CD4-positive, alpha-beta T cell treated with Interleukin-15 for 4 hours (primary cell): Measurements from ENCODE around the gene TNC.

Experiments used
- DNase-seq: peaks from one replicate; pipeline ENCODE4 v3.0.0-alpha.2; 2020; ENCODE audit warnings: low spot score

TNC gene

DNA sequence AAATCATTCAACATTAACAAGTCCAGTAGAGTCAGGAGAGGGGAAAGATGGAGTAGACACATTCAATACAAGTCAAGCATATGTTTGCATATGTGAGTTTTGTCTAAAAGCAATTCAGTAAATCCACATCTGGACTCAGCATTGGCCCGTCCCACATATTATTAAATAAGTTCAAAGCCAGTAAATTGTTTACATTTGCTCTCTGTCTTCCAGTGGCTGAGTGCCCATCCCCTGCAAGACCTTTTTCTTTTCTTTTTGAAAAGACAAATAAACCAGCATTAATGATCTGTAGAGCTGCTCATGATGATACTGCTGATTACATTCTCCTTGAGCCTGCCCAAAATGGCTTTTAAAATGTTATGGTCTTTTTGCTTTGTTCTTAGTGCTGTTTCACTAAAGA, 71.1 kb downstream of the TNC start:
- DNase-seq = no peak

DNA sequence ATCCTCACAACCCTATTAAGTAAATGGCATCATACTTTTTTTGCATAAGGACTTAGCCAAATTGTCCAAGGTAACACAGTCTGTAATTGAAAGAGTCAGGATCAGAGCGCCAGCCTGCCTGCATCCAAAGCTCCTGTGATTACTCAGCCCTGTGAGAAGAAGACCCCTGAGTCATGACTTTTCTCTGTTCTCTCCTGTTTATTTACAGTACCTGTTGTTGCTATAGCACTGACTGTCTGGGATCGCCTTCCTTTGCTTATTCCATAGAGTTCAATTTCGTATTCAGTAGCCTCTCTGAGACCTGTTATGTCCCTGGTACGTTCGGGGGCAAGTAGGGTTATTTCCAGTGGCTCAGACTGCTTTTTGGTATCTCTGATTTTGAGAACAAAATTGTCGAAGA, 71.8 kb downstream of the TNC start:
- DNase-seq = no peak

DNA sequence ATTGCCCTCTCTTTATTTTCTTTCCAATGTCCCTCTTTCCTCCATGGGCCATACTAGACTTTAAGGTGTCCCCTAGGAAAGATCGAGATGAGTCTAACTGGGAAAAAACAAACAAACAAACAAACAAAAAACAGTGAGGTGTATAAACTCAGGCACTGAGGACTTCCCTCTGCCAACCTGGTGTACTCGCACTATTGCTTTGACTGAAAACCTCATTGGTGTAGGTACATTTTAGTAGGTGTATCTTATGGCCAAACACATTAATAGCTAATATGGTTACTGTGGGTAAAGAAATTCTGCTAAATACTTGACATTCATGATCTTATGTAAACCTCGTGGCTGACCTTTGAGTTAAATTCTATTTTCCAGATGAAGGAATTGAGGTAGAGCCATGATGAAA, 74.3 kb downstream of the TNC start:
- no peak for DNase-seq

DNA sequence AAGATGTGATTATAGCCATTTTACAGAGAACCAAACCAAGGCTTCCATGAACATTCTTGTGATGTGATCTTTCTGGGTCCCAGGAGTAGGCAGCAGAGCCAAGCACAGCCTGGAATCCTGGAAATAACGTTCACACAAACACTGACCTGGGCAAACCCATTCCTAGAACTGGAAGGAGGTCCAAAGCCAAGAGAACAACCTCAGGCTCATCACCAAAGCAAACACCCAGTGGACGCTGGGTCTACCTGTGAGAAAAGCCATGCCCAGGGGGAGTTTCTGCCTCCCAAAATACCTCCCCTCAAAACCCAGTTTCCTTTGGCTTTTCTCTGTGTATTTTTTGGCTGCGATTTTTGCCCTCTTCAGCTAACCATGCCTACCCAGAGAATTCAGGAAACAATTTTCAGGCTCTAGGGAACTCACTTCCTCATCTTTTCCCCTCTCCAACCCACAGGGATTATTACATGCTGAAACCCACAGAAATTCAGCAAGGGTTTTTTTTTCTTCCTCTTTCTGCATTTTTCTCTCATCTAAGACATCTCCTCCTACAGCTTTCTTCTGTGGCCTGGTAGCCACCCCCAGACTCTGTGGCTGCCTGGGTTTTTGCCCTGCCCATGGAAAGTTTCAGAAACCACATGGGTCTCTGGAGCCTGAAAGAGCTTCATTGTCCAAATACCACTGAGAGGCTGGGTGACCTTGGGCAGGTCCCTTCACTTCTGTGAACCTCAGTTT, 75.0 kb downstream of the TNC start:
- DNase-seq = no peak

DNA sequence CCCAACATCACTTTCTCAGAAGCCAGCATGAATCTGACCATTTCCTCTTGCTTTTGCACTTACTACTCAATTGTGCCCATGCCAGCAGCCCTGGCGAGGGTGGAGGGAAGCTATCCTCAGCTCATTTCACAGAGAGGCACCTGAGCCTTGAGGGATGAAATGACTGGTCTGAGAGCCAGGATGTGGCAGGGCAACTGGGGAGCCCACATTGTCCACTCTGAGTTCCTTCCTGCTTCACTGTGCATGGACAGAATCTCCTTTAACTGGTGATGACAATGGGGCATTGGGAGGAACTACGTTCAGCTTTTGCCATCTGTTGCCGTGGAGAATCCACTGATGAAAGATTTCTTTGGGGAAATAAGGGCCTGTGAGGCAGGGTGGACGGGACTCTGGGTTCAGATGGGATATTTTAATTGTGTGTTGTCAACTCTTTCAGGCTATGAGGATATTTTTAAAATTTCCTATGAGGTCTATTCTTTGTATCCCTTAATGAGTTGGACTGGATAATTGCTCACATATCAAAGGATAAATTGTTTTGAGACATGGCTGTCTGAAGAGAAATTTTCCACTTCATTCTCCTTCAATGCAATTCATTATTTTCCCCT, 78.3 kb downstream of the TNC start:
- DNase-seq = no peak

DNA sequence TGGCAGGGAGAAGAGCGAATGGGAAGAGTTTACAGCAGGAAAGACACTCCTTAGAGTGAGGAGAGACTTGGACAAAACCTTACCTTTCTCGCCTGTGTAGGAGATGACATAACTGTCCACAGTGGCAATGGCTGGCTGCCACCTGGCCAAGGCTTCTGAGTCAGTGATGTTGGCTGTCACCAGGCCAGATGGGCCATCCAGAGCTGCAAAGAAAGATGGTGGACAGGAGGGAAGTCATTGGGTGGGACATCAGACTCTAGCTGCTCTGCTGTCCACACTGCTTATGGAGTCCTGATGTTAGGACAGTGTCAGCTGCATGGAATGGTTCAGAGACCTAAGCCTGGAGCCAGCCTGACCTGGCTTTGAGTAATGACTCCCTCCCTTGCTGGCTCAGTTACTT, 79.8 kb downstream of the TNC start:
- no peak for DNase-seq

DNA sequence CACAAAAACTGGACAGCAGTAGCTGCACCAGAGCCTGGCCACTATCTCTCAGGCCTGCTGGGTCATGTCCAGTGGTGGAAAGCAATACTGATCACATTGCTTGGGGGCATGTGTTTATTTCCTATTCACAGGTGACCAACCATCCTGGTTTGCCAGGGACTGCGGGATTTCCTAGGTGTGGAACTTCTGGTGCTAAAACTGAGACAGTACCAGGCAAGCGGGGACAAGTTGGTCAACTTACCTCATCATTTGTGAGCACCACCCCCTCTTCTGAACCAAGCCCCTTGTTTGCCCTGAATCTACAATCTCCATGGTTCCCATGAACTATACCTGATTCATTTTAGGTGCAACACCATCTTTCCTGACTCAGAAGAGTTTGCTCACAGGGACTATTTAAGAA, 81.3 kb downstream of the TNC start:
- no peak for DNase-seq

DNA sequence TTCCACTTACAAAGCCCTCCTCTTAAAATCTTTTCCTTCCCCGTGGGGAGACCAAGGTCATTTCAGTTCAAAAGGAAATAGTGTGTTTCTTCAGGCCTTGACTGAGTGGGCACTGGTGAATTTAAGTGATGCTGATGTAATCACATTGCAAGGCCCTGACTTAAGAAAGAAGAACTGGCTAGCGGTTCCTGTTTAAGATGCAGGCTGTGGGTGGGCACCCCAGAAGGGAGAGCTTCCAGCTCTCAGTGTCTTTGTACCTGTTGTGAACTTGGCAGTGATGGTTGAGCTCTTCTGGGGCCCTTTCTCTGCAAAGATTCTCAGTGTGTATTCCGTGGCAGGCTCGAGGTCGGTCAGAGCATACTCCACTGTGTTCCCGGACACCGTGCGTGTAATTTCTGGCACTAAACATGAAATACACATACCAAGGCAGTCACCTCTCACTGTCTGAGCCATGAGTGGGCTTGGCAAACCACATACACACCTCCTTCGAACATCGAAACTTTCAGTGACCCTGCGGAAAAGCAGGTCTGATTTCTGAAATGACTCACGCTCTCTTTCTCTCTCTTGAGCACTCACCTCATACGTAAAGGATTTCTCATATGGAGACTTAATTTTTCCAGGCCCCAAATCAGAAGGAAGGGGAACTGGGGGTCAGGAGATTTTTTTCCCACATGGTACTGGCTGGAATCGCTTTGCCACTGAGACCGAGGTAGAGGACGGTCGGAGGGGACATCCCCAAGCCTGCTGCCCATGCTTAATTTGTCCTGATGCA, 81.9 kb downstream of the TNC start:
- no peak for DNase-seq

DNA sequence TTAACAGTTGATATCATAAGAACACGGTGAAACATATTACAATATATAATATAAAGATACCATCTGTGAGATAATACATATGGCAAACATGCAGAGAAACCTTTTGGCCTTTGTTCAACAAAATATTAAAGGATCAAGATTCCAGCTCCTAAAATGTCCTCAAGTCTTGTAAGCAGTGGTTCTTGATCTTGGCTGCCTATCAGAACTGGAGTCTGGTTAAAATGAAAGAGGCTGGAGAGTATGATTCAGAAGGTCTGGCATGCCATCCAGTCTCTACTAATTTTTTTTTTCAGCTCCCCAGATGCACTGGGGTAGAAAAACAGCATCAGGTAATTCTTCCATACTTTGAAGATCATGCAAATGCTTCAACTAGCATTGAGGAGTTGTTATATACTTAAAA, 83.2 kb downstream of the TNC start:
- no peak for DNase-seq

DNA sequence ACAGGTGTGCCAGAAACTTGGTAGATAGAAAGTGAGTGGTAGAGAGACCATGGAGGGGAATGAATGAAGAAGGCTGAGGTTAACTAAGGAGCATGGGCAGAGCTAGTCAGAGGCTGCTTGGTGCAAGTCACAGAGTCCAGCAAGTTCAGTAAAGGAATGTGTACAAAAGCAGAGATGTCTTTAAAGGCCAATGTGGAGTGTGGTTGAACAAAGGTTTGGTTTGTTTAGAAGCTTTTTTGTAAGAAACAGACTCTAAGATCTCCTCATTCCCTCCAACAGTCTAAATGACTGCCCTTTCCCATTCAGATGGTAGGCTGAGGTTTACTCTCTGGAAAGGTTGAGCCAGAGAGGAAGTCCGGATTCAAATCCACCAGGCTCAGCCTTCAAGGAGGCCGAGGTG, 84.2 kb downstream of the TNC start:
- no peak for DNase-seq

DNA sequence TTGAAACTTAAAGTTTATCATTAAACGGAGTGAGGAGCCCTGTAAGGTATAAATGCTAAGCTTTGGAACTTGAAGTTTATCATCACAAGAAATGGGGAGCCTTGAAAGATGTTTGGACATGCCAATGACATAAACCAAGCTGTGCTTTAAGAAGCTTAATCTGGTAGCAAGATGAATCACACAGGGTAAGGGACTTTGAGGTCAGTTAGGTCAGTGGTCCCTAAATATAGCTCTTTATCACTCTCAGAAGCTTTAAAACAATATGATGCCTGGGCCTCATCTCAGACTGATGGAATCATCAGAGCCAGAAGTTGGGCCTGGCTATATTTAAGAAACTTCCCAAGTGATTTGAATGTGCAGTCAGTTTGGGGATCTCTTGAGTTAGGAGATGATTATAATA, 85.7 kb downstream of the TNC start:
- DNase-seq = no peak

DNA sequence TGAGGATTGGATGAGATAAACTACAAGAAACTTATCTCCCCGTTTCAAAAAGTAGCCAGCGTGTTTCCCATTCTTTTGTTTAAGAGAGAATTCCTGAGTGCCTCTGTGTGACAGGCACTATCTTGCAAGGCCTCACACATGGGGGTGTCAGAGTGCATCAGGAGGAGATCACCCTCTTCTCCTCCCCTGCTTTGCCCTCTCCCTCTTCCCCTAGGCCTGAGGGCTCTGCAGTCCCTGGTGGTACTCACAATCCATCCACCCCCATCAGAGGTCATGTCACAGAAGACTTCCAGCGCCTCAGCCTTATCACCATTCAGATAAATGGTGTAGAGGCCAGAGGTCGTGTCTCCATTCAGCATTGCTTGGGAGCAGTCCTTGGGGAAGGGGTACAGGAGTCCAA, 88.0 kb downstream of the TNC start:
- no peak for DNase-seq

DNA sequence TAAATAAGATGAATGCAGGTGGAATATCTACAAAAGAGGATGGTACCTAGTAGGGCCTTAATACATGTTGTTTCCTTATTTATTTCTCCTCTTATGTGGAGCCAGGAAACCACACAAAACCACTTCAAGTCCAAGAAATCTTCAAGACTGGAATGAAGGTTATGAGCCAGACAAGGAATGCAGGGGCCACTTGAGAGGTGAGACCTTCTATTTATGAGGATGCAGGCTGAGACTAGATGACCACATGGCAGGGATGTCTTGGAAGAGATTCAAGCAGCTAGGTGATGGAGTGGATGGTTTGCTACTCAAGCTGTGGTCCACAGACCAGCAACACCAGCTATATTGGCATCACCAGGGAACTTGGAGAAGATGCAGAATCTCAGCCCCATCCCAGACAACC, 92.2 kb downstream of the TNC start:
- DNase-seq = no peak

DNA sequence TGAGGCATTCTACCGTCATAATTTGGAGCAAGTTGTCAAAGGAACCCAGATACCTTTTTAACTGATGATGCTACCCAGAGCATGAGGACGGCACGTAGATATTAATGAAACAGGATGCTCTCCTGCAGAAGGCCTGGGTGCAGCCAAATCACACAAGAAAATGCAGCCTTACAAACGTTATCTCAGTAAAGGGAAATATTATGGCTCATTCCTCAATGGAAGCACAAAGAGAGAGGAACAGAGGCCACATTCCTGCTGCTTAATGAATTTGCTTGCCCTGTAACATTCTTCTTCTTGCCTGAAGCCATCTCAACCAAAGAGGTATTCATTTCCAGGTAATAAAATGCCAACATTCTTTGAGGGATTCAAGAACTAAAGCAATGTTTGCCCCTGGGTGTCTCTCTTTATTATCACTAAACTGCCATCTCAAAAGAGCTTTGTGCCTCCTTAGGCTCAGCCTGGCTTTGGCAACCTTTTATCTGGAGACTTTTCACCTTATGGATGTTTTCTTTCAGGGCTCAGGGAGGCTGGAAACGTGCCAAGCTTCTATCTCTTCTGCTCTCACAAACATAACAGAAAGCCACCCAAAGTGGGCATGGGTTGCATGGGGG, 92.9 kb downstream of the TNC start:
- DNase-seq = no peak

DNA sequence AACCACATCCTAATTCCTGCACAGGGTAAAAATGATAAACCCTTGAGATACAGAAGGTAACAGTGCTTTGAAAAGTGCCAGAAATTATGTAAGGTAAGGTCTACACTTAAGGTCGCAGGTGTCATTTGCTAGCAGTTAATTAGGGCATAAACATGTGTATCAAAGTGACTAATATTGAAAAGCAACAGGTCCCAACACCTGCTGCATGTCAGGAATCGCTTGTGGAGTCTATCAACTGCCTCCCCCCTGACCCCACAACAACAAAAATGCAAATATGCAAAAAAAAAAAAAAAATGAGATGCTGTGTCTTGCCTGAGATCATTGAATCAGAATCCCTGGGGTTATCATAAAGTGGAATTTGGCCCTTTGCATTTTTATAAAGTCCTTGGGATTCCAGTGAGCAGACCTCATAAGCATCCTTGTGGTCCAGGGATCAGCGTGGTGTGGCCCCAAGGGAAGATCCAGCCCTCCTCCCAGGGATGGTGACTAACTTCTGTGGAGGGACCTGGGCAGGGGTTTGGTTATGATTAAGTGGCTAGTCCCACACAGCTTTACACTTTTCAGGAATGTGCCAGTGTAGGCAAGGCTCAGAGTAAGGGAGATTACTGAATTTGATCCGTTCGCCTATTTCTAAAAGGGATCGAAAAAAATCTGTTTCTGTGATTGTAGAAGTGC, 95.1 kb downstream of the TNC start:
- no peak for DNase-seq

DNA sequence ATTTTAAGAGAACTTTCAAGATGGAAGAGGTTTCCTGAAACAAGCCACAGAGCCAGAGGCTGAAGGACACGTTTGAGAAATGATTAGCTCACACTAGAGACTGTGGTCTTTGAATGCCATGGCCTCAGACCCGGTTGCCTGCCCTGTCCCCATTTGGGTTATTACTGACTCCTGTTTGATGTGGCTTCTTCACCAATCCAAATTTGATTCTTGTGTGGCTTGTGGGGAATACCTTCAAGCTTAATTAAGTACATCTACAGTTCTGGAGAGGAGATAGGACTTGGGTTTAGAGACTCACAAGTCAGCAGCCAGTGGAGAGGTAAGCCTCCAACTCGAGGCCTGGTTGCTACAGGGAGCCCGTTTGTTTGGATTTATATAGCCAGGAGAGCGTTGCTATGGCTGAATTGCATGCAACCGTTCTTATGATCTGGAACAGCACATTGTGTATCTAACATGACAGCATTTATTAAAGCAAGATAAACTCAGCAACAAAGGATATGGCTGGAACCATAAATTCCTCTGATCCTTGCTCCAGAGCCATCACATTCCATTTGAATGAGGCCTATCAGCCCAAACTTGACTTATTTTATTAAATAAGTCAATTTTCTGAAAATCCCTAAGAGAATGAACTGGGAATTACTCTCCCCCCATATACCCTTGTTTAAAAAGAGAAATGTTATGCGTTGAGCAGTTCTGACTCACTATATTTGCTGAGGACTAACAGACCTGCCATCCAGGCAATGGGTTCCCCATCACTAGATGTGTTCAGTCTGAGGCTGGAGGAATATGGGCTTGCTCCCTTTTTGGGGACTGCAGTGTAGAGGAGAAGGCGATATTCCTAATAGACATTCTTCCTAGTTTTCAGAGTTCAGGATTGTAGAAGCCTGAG, 99.2 kb downstream of the TNC start:
- no peak for DNase-seq

DNA sequence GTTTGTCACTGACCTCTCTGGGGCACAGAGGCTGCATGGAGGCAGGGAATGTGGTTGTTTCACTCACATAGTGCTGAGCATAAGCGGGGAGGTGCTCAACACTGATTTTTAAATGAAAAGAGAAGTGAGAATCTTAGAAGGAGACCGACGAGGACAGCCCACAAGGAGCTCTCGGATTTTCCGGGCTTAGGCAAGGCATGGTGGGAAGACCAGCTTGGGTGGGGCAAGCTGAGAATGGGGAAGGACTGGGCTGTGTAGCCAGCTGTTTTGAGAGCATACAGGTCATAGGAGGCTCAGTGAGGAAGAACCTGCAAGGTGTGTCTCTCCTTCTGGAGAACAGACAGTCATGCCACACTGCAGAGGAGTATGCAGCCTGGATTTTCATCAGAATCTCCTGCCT, 101.6 kb downstream of the TNC start:
- DNase-seq = no peak

DNA sequence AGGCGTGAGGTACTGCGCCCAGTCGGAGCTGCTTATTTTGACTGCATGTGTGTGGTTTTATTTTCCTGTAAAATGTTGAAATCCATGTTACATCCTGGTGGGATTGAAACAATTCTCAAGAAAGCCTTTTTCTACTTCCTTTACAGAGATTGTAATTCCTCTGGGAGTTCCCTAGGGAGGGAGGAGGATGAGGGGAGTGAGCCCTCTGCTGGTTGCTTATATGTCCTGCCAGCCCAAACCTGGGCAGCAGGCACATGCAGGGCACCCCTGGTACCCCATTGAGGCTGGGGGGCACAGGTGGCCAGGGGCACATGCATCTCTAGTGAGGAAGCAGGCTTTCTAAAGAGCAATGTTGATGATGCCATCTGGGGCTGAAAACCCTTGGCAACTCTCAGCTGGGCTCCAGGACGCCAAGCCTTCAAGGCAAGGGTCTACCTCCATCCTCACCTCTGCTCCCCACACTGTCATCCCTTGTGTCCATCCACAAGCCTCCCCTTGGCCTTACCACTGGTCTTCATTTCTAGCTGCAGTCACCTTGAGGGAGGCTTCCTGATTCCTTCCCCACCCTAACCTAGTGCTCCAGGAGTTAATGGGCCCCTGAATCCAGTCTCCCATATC, 102.8 kb downstream of the TNC start:
- DNase-seq = no peak

DNA sequence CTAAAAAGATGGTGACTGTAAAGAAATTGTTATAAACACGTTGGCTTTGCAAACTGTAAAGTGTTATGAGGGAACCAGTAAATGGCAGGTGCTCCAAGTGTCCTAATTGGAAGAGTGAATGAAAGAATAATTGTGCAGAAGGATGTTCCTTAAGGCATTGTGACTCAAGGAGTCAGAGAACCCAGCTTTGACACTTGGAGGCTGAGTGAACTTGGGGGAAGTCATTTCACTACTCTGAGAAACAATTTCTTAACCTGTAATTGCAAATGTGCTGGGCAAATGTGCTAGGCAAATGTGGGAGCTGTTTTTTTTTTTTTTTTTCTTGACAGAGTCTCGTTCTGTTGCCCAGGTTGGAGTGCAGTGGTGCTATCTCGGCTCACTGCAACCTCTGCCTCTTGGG, 103.5 kb downstream of the TNC start:
- no peak for DNase-seq

DNA sequence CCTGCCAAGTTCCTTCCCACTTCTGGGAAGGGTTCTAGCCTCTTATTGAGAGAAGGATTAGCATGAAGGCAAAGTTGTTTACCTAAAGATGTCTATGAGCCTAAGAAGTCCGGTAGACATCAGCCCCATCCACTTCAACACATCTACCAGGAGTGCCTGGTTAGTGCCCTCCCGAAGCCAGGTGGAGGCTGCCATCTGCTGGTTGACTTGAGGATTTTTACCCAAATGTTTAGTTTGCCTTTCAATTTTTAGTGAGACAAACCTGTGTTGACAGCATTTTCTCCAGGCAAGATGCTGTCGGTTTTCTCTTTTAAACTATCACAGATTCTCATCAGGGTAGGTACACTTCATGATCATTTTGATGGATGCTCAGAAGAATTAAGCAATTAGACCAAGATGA, 104.0 kb downstream of the TNC start:
- peak; percentile 87 for DNase-seq

DNA sequence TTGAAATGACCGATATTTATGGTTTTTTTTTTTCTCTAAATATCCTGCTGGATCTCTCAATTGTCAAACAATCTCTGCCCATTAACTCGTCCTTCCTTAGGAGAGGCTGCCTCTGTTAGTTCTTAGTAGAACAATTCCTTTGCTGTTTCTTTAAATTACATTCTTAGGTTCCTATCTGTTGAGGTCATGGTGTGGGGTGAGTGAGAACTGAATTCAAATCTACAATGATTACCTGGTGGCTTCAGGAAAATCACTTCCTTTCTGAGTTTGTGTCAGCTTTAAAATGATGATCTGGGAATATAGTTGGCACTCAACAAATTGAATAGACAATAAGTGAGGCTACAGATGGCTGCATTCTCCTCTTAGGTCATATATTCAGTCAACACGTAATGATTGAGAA, 105.5 kb downstream of the TNC start:
- no peak for DNase-seq
